Measurements from ENCODE around the gene ALDH2. TPM values are rescaled to one million over a fixed set of nuclear protein-coding genes. Genes with fewer than 3 reads are reported as not detected.

Gene ALDH2
- total and polyA plus RNA-seq, 10 of the 15 experiments (the other 5 are each of a cell fraction or from before 2014, with no cell fraction given): 1.4 to 16.4 (median 8.7) TPM

GRCh38 chr12:111759991-111760390, 6.7 kb upstream of the ALDH2 start:
- no peaks in the 10 kb centered on the region for H3K79me2 ChIP-seq (ENCODE audit: control insufficient read depth, insufficient read depth, low read length)
- BruUV-seq (replicated peaks): no TSS peak
- H3K4me1 ChIP-seq (ENCODE audit: control insufficient read depth, insufficient read depth, low read length): peaks cover 57% of the 10 kb centered on the region
- H3K36me3 ChIP-seq (ENCODE audit: control insufficient read depth in 2 of 2, insufficient read depth in 2 of 2, low read length in 1 of 2): no peaks in the 10 kb centered on the region
- no peak for DNase-seq (ENCODE audit: low read depth, low spot score)
- intact Hi-C loops (cut with micrococcal nuclease; ENCODE audit: unreplicated experiment) (no loop called here), in situ Hi-C loops (cut with MboI) (loop anchor here (10.0 kb wide), 1 partner anchor 55 kb away; no protein-coding TSS in a partner anchor)
- 89% methylated on average over 9 of the region's 9 CpGs for WGBS (ENCODE audit: insufficient coverage, insufficient replicate concordance, low lambda C conversion rate, missing lambda C conversion rate)
- TF ChIP-seq RUNX3 (IDR thresholded peaks at IDR 0.05; ENCODE audit: low read length) (no peak), RELB (IDR thresholded peaks at IDR 0.05; ENCODE audit: low read depth) (no peak), ASH2L (IDR thresholded peaks at IDR 0.05; ENCODE audit: borderline replicate concordance, low read depth) (no peak), BCL11A (IDR thresholded peaks at IDR 0.05; ENCODE audit: low read depth, low read length) (no peak), SPI1 (IDR thresholded peaks at IDR 0.05; ENCODE audit: borderline replicate concordance, insufficient read depth, low read depth, low read length) (no peak), SMARCA5 (IDR thresholded peaks at IDR 0.05) (no peak), MYB (IDR thresholded peaks at IDR 0.05; ENCODE audit: borderline replicate concordance, low read depth, low read length) (no peak), CBX3 (IDR thresholded peaks at IDR 0.05; ENCODE audit: borderline replicate concordance, low read depth) (no peak), ZNF622 (IDR thresholded peaks at IDR 0.05) (no peak), FOS (IDR thresholded peaks at IDR 0.05; ENCODE audit: borderline replicate concordance, extremely low read depth, insufficient read length) (no peak), CUX1 (IDR thresholded peaks at IDR 0.05; ENCODE audit: insufficient replicate concordance, low read depth, low read length) (no peak)
- TF ChIP-seq, protein P1, sequence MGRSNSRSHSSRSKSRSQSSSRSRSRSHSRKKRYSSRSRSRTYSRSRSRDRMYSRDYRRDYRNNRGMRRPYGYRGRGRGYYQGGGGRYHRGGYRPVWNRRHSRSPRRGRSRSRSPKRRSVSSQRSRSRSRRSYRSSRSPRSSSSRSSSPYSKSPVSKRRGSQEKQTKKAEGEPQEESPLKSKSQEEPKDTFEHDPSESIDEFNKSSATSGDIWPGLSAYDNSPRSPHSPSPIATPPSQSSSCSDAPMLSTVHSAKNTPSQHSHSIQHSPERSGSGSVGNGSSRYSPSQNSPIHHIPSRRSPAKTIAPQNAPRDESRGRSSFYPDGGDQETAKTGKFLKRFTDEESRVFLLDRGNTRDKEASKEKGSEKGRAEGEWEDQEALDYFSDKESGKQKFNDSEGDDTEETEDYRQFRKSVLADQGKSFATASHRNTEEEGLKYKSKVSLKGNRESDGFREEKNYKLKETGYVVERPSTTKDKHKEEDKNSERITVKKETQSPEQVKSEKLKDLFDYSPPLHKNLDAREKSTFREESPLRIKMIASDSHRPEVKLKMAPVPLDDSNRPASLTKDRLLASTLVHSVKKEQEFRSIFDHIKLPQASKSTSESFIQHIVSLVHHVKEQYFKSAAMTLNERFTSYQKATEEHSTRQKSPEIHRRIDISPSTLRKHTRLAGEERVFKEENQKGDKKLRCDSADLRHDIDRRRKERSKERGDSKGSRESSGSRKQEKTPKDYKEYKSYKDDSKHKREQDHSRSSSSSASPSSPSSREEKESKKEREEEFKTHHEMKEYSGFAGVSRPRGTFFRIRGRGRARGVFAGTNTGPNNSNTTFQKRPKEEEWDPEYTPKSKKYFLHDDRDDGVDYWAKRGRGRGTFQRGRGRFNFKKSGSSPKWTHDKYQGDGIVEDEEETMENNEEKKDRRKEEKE (IDR thresholded peaks at IDR 0.05): no peak
- no peak for ATAC-seq
- POLR2A ChIA-PET: interaction anchor here (0.5 to 7.4 kb wide), 2 partner anchors 16 to 1149 kb away, joined by 4 to 46 read pairs; no protein-coding TSS in a partner anchor
- H4K20me1 ChIP-seq (ENCODE audit: control insufficient read depth, insufficient read depth): no peaks in the 10 kb centered on the region
- H3K27ac ChIP-seq (ENCODE audit: control insufficient read depth, insufficient read depth): no peak overlapping the region
- no peak for FAIRE-seq
- SMC1A ChIA-PET (ENCODE audit: uncharacterized antibody, unreplicated experiment): interaction anchor here (1.0 to 1.5 kb wide), 3 partner anchors 15 to 53 kb away, joined by 3 to 11 read pairs (median 3); no protein-coding TSS in a partner anchor
- H3K27me3 ChIP-seq (replicated peaks in 1 of 2; ENCODE audit: control insufficient read depth in 2 of 2, insufficient read depth in 2 of 2, low read length in 1 of 2): no peaks in the 10 kb centered on the region
- no peak overlapping the region for H3K4me2 ChIP-seq (ENCODE audit: control insufficient read depth, insufficient read depth)
- H2AFZ ChIP-seq (ENCODE audit: control insufficient read depth, low read depth, low read length): no peak overlapping the region
- H3K9ac ChIP-seq (ENCODE audit: control insufficient read depth, insufficient read depth, low read length): no peak overlapping the region
- no peak overlapping the region for H3K4me3 ChIP-seq
- RAD21 ChIA-PET (ENCODE audit: unreplicated experiment): interaction anchor here (1.2 to 3.1 kb wide), 2 partner anchors 15 to 53 kb away, joined by 3 to 12 read pairs; no protein-coding TSS in a partner anchor
- H3K9me3 ChIP-seq (replicated peaks; ENCODE audit: control insufficient read depth, insufficient read depth, low read length): no peaks in the 10 kb centered on the region; the same call in 2 of the 3 replicates
- CTCF ChIA-PET: interaction anchor here (1.5 kb wide), 1 partner anchor 21 kb away, joined by 3 read pairs; no protein-coding TSS in a partner anchor

All from GM12878 (cell line).